HuH-7.5 (cell line): ENCODE data around the gene DEFB108B.
"Not testable (repeated sequence)": the region's sequence is repeated elsewhere in the genome, so short reads cannot be mapped to it uniquely, and the experiment has no call there.

Experiments
- DNase-seq: peaks from one replicate; pipeline ENCODE4 v3.0.0; 2011; ENCODE audit warnings: low spot score

The DEFB108B gene

GRCh38 chr11:71821539-71821938 lies 11.5 kb upstream of the DEFB108B start:
- DNase-seq: not testable (repeated sequence)

- DNase-seq: not testable (repeated sequence)
Observed at GRCh38 chr11:71829247-71829646, 3.8 kb upstream of the DEFB108B start.

- not testable (repeated sequence) for DNase-seq
Observed at GRCh38 chr11:71829686-71830085, 3.3 kb upstream of the DEFB108B start.

GRCh38 chr11:71842720-71843119 lies 9.7 kb downstream of the DEFB108B start:
- not testable (repeated sequence) for DNase-seq

- DNase-seq: not testable (repeated sequence)
Observed at GRCh38 chr11:71843355-71843754, 10.4 kb downstream of the DEFB108B start.

GRCh38 chr11:71843858-71844257 lies 10.9 kb downstream of the DEFB108B start:
- no peak for DNase-seq

GRCh38 chr11:71853895-71854294 lies 20.9 kb downstream of the DEFB108B start:
- DNase-seq: not testable (repeated sequence)

- DNase-seq: not testable (repeated sequence)
Observed at GRCh38 chr11:71855880-71856279, 22.9 kb downstream of the DEFB108B start.

- DNase-seq: not testable (repeated sequence)
Observed at GRCh38 chr11:71860835-71861234, 27.8 kb downstream of the DEFB108B start.

GRCh38 chr11:71863978-71864627 lies 31.1 kb downstream of the DEFB108B start:
- not testable (repeated sequence) for DNase-seq

GRCh38 chr11:71867209-71867608 lies 34.2 kb downstream of the DEFB108B start:
- DNase-seq: not testable (repeated sequence)

GRCh38 chr11:71869931-71870330 lies 36.9 kb downstream of the DEFB108B start:
- not testable (repeated sequence) for DNase-seq

- not testable (repeated sequence) for DNase-seq
Observed at GRCh38 chr11:71870661-71871060, 37.7 kb downstream of the DEFB108B start.

- not testable (repeated sequence) for DNase-seq
Observed at GRCh38 chr11:71876262-71876661, 43.3 kb downstream of the DEFB108B start.

GRCh38 chr11:71878059-71878458 lies 45.1 kb downstream of the DEFB108B start, which contains the start of gene DEFB131B:
TSS of gene DEFB131B (plus strand) at chr11:71878453. CDS start at chr11:71878453, 0 bp downstream.
- DNase-seq: not testable (repeated sequence)

- DNase-seq: not testable (repeated sequence)
Observed at GRCh38 chr11:71885806-71886205, 52.8 kb downstream of the DEFB108B start.
